Activated CD4-positive, alpha-beta T cell treated with anti-CD3 and anti-CD28 coated beads, Interleukin-2, amount 50 U/mL, for 1 hour (primary cell): ENCODE measurements around the gene SLC49A4.
A peak's percentile ranks its signal among the peaks of the same experiment; 100 is the strongest.

Source experiments
- DNase-seq: peaks from one replicate; pipeline ENCODE4 v3.0.0-alpha.2; 2020

The SLC49A4 gene

GRCh38 chr3:122787872-122788271 is 7.0 kb upstream of the SLC49A4 start:
- no peak for DNase-seq

DNA sequence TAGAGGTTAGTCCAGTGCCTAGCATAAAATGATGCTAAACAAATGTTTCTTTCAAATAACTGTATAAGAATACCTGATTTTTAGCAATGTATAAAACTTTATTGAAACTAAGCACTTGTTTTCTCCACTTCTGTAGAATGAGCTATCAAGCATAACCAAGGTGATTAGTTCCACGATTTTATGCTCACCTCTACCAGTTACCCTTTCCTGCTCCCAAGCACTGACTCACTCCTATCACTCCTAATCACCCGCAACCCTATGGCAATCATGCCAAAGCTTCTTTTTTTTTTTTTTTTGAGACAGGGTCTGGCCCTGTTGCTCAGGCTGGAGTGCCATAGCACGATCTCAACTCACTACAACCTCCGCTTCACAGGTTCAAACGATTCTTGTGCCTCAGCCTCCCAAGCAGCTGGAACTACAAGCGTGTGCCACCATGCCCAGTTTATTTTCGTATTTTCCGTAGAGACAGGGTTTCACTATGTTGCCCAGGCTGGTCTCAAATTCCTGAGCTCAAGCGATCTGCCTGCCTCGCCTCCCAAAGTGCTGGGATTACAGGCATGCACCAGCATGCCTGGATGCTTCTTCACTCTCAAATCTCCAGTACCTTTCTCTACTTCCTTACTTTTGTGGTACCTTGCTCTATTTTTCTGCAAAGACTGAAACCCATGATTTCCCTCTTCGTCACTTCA is 5.1 kb upstream of the SLC49A4 start:
- DNase-seq: no peak

GRCh38 chr3:122793568-122794416 is 1.1 kb upstream of the SLC49A4 start, which contains the start of gene HSPBAP1:
Gene HSPBAP1, minus strand, starts transcription at chr3:122793831. Its CDS starts 151 bp downstream, at chr3:122793680.
- peak; percentile 86 for DNase-seq

DNA sequence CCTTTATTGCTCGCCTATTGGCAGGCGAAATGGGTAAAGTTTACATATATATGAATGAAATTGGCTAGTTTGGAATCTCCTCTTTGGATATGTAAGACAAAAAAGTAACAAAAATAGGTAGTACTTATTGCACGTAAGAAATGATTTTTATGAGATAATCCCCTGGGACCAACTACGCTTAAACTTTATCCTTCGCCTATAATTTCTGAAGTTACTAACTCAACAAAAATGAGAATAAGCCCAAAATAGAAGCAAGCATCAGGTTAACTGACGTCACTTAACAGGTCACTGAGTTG is 438 bp upstream of the SLC49A4 start:
- no peak for DNase-seq

DNA sequence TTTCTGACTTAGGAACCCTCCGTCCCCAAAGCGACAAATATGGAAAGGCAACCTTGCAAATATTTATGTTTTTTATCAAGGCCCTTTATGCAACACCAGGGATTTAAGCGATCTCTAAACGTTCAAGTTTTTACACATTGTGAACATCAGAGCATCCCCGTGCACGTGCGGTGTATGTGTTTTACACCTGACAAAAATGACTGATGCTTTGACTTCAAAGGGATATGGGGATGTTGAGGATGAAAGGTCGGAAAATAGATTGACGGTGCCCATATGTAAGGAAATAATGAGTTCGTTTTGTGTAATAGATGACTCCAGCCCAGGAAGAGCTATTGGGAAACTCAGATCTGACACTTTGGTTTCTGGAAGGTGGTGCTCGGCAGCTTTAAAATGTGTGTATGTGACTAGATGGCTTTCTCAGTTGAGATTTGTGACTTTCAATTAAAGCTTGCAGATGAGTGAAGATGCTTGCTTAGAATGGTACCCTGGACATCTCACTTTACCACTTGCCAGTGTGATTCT is 866 bp downstream of the SLC49A4 start:
- no peak for DNase-seq

GRCh38 chr3:122797291-122797690 is 2.4 kb downstream of the SLC49A4 start:
- DNase-seq: no peak

DNA sequence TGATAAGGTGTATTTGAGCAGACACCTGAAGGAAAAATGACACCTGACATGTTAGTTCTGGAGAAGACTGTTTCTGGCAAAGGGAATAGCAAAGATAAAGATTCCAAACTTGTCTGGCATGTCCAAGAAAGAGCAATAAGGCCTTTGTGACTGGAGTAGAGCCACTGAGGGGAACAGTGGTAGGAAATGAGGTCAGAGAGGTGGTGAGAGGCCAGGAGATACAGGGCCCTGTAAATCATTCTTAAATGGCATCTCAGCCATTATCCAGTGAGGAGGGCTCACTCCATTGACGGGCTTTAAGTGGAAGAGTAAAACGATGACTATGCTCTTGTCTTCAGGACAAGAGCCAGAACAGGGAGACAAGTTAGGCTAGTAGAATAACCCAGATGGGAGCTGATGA is 4.5 kb downstream of the SLC49A4 start:
- DNase-seq: no peak

DNA sequence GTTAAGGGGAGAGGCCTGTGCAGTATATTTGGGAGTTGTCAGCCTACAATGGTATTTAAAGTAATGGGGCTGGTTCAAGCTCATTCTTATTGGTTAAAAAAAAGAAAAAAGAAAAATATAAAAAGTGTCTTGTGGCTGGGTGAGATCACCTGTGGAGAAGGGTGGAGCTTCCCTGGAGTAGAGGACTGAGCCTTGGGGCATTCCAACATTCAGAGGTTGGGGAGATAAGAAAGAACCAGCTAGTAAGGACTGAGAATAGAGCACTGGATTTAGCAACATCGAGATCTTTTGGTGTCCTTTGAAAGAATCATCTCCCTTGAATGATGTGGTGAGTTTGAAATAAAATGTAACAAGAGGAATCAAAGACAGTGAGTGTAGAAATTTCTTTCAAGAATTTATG is 5.2 kb downstream of the SLC49A4 start:
- no peak for DNase-seq

- DNase-seq: no peak
Observed at GRCh38 chr3:122800706-122801237, 5.9 kb downstream of the SLC49A4 start.

- DNase-seq: no peak
Observed at GRCh38 chr3:122802323-122802722, 7.5 kb downstream of the SLC49A4 start.

- DNase-seq: no peak
Observed at GRCh38 chr3:122803977-122804376, 9.1 kb downstream of the SLC49A4 start.

- DNase-seq: no peak
Observed at GRCh38 chr3:122810734-122811133, 15.9 kb downstream of the SLC49A4 start.

DNA sequence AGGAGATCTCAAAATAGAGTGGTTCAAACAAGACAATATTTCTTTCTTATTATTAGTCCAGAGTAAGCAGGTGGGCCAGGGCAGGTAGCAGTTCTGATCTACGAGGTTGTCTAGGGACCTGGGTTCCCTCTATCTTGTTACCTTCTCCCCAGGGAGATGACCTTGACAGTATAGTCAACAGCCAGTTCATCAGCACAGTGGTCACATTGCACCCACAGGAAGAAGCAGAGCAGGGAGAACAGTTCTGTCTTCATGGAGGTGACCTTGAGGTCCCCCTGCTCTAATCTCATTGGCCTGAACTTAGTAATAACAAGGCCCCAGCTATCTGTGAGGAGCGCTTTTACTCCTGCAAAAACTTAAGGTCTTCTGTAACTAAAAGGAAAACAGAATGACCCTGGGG is 21.7 kb downstream of the SLC49A4 start:
- no peak for DNase-seq

- DNase-seq: no peak
Observed at GRCh38 chr3:122824465-122825381, 29.9 kb downstream of the SLC49A4 start.

DNA sequence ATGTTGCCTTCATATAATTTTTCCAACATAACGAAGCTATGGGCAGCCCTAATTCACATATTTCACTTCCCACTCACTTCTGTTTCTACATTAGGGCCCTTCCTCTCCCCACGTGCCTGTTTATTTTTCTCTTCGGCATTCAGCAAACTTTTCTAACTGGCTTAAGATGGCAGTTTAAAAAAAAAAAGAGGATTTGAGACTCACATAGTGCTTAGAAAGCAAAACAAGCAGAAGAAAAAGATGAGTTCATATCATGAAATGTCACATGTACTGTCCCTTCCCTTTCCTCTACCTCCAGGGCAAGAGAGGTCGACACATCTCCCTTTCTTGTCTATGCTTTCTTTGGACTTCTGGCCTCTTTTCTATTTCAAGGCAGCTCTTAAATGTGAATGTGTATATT is 30.6 kb downstream of the SLC49A4 start:
- DNase-seq: no peak

DNA sequence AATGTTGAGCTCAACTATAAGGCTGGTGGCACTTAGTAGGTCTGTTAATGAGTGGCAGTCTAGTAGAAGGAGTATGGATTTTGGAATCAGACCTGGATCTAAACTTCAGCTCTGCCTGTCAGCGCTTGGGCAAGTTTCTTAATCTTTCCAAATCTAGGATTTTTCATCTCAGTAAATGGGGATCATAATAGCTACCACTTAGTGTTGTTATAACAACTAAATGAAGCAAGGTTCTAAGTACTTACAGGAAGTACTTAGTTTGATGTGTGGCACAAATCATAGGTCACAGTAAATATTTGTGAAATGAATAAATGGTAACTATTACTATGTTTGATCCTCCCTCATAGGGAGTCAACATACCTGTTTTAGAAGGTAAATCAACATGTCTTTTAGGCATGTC is 31.4 kb downstream of the SLC49A4 start:
- no peak for DNase-seq

GRCh38 chr3:122828281-122828680 is 33.4 kb downstream of the SLC49A4 start:
- DNase-seq: no peak

- no peak for DNase-seq
Observed at GRCh38 chr3:122835590-122835989, 40.7 kb downstream of the SLC49A4 start.

DNA sequence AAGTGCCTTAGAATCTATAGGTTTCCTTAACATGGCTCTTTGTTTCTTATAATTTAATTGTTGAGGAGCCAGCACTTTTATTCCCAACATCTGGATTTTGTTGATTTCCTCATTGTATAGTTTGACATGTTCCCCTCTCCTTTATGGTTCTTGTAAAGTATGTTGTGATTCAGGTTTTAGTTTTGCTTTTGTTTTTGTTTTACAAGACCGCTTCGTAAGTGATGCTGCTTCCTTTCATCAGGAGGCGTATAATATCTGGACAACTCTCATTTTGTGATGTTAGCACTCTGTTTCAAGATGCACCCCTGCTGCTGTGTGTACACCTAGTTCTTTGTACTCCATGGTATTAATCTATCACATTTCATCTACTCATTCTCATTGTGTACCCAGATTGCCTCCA is 48.7 kb downstream of the SLC49A4 start:
- DNase-seq: no peak

DNA sequence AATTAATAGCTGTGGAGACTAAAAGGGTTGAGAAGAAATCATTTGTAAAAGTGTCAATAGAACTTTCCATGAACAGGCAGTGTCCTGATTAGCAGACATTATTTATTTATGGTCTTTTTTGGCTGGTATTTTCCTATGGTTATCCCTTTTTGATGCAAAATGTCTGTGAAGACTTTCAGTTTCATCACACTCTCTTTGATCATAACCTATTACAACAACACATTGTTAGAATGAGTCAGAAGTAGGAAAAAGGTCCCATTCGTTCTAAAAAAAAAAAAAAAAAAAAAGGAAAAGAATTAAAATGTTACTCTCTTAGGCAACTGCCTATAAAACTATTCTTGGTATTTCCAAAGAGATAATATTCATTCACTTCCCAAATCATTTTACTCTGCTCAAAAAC is 62.1 kb downstream of the SLC49A4 start:
- DNase-seq: no peak

DNA sequence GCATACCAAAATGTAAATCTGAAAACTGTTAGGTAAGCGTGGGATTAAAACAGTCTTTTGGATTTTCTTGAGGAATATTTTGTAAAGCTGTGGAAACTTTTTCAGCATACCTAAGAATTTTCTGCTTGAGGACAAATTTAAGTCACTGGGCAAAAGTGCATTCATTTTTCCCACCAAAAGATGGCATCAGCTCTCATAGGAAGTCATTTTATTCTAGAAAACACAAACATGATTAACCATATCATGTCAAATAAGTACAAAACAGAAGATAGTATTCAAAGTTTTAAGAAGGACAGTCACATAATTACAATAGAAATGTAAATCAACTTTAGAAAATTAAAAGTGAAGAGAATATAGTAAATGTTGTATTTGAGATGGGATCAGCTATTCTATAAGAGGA is 63.5 kb downstream of the SLC49A4 start:
- DNase-seq: no peak

DNA sequence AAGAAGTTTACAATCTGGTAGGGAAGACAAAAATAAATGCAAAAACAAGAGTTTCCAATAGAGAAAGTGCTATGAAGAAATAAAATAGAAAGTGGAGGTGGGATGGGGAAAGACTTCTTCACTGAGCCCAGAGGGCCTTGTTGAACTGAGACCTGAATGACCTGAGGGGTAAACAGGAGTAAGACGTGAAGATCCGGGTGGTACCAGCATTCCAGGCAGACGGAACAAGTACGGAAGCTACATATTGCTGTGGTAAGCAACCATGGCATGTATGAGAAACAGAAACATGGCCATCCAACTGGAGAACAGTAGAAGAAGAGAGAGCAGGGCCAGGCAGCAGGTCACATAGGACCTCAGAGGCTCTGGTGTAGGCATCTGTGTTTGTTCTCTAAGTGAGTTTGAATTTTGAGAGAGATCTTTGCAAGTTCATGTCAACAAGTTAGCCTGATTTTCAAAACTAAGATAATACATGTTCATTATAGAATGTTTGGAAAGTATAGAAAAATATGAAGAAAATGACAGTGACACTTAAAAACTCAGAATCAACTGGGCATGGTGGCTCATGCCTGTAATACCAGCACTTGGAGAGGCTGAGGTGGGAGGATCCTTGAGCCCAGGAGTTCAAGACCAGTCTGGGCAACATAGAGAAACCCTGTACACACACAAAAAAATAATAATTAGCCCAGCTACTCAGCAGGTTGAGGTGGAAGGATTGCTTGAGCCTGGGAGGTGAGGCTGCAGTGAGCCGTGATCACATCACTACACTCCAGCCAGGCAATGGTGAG is 64.3 kb downstream of the SLC49A4 start:
- DNase-seq: no peak
